ENCODE measurements around the gene EHMT1.

The EHMT1 gene

DNA sequence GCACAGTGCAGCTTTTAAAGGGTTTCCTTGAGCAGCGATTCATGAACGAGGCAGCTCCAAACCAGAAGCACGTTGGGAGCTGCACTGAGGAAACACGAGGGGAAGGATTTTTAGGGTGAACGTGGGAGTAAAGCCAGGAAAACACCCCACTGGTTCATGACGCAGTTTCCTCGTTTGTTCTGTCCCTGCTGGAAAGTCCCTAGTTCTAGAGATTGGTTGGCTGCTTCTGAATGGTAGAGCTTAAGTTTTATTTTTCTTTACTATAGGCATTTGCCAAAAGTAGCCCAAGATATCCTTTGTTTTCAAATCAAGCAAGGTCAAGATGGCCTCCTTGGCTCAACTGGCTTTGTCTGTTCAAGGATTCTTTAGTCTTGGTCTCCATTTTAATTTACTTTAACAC is 142.2 kb downstream of the EHMT1 start:
- H2AFZ ChIP-seq: no peak overlapping the region
- no peaks in the 10 kb centered on the region for H3K4me1 ChIP-seq
- no peaks in the 10 kb centered on the region for H3K36me3 ChIP-seq (ENCODE audit: control insufficient read depth, insufficient read depth, low read length)
- H3K4me3 ChIP-seq (ENCODE audit: low read depth, low read length): no peak overlapping the region
- H3K9me3 ChIP-seq (ENCODE audit: control insufficient read depth, low read length): no peaks in the 10 kb centered on the region
- no peak overlapping the region for H3K27ac ChIP-seq
- H3K4me2 ChIP-seq (ENCODE audit: low read length): no peak overlapping the region
- H3K79me2 ChIP-seq: no peaks in the 10 kb centered on the region
- TF ChIP-seq, protein P1, sequence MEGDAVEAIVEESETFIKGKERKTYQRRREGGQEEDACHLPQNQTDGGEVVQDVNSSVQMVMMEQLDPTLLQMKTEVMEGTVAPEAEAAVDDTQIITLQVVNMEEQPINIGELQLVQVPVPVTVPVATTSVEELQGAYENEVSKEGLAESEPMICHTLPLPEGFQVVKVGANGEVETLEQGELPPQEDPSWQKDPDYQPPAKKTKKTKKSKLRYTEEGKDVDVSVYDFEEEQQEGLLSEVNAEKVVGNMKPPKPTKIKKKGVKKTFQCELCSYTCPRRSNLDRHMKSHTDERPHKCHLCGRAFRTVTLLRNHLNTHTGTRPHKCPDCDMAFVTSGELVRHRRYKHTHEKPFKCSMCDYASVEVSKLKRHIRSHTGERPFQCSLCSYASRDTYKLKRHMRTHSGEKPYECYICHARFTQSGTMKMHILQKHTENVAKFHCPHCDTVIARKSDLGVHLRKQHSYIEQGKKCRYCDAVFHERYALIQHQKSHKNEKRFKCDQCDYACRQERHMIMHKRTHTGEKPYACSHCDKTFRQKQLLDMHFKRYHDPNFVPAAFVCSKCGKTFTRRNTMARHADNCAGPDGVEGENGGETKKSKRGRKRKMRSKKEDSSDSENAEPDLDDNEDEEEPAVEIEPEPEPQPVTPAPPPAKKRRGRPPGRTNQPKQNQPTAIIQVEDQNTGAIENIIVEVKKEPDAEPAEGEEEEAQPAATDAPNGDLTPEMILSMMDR (IDR thresholded peaks at IDR 0.05): no peak
- no peak overlapping the region for H3K9ac ChIP-seq
- no peaks in the 10 kb centered on the region for H3K27me3 ChIP-seq (ENCODE audit: control insufficient read depth, insufficient read depth, low read length)

DNA sequence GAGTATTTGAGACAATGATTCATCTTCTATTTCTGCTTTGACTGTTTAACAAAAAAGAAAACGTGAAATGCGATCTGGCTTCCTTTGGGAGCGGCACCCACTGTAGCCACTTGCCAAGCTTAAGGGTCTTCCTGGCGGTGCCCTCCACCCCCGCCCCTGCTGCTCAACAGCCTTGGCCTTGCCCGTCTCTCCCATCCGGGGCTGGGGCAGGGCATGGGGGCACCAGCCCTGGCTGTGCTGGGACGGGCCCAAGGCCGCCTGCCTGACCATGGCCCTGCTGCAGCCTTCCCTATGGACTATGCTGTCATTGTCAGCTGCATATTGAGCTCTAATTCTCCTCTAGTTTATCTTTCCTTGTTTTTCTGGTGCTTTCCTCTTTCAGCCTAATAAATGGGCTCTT is 143.0 kb downstream of the EHMT1 start:
- TF ChIP-seq, protein P1 (IDR thresholded peaks at IDR 0.05): no peak
- no peak overlapping the region for H3K9ac ChIP-seq
- no peak overlapping the region for H2AFZ ChIP-seq
- no peak overlapping the region for H3K4me2 ChIP-seq (ENCODE audit: low read length)
- H3K27me3 ChIP-seq (ENCODE audit: control insufficient read depth, insufficient read depth, low read length): no peaks in the 10 kb centered on the region
- H3K4me3 ChIP-seq (ENCODE audit: low read depth, low read length): no peak overlapping the region
- no peak overlapping the region for H3K27ac ChIP-seq
- H3K4me1 ChIP-seq: no peaks in the 10 kb centered on the region
- H3K79me2 ChIP-seq: no peaks in the 10 kb centered on the region
- no peaks in the 10 kb centered on the region for H3K36me3 ChIP-seq (ENCODE audit: control insufficient read depth, insufficient read depth, low read length)
- H3K9me3 ChIP-seq (ENCODE audit: control insufficient read depth, low read length): no peaks in the 10 kb centered on the region

DNA sequence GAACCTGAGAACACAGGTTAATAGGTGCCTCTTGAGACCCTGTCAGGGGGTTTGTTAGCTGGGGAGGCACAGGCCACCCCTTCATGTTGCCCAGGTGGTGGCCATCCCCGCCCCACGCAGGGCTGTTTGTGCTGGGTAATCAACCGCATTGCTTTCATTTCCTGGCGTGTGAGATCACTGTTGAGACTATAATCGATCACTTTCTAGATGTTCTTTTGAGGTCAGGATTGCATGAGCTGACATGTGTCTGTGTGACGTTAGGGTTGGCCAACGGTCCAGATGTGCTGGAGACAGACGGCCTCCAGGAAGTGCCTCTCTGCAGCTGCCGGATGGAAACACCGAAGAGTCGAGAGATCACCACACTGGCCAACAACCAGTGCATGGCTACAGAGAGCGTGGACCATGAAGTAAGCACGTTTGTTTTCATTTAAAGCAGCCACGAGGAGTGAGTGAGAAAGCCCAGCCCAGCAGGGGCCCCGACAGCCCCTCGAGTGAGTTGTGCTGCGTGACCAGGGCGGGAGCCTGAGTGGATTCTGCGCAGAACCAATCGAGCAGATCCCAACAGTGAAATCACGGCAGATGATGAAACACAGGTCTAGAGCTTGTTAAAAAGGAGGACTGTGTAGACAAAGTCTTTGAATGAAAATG is 143.7 kb downstream of the EHMT1 start:
- H3K9me3 ChIP-seq (ENCODE audit: control insufficient read depth, low read length): no peaks in the 10 kb centered on the region
- H3K4me2 ChIP-seq (ENCODE audit: low read length): no peak overlapping the region
- no peak overlapping the region for H3K4me3 ChIP-seq (ENCODE audit: low read depth, low read length)
- no peak overlapping the region for H3K9ac ChIP-seq
- H3K36me3 ChIP-seq (ENCODE audit: control insufficient read depth, insufficient read depth, low read length): no peaks in the 10 kb centered on the region
- no peak overlapping the region for H3K27ac ChIP-seq
- no peaks in the 10 kb centered on the region for H3K79me2 ChIP-seq
- TF ChIP-seq, protein P1 (IDR thresholded peaks at IDR 0.05): no peak
- no peaks in the 10 kb centered on the region for H3K27me3 ChIP-seq (ENCODE audit: control insufficient read depth, insufficient read depth, low read length)
- H3K4me1 ChIP-seq: no peaks in the 10 kb centered on the region
- no peak overlapping the region for H2AFZ ChIP-seq

DNA sequence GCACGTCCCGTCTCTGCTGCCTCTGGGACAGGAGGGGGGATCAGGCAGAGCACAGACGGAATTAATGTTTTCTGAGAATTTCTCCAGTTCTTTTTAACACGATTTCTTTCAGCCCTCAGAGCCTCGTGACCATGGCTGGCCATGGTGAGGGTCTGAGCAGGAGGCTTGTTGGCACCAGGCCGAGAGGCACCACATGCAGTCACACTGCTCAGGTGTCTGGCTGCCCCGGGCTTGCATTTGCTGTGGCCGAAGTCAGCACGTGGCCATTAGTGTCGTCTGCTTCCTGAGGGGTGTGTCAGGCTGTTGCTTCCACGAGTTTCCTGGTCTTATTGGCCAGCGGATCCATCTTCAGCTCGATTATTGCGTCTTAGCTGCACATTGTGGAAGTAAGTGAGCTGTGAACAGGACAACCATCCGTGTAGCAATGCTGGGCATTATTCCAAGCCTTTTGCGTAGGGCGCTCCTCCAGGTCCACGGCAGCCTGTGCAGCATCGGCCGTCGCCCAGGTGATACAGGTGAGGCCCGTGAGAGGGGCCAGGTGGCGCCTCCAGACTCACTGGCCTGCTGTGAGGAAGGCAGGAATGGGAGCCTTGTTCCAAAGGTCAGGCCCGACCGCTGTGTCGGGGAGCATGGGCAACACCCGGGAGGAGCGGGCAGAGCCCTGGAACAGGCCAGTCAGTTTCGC is 144.6 kb downstream of the EHMT1 start:
- Histone ChIP-seq H3K27me3 (ENCODE audit: control insufficient read depth, insufficient read depth, low read length) (no peaks in the 10 kb centered on the region), H3K9ac (no peak overlapping the region), H3K36me3 (ENCODE audit: control insufficient read depth, insufficient read depth, low read length) (no peaks in the 10 kb centered on the region), H3K79me2 (no peaks in the 10 kb centered on the region), H3K27ac (no peak overlapping the region), H3K9me3 (ENCODE audit: control insufficient read depth, low read length) (no peaks in the 10 kb centered on the region), H2AFZ (no peak overlapping the region), H3K4me1 (no peaks in the 10 kb centered on the region), H3K4me3 (ENCODE audit: low read depth, low read length) (no peak overlapping the region), H3K4me2 (ENCODE audit: low read length) (no peak overlapping the region)
- TF ChIP-seq, protein P1 (IDR thresholded peaks at IDR 0.05): no peak
